T-helper 2 cell treated with Interferon-gamma antibody and Interleukin-4, amounts not matched to agents 5 μg/mL and 100 μg/mL, for 36 hours (primary cell): ENCODE results near the gene LCLAT1.

Experiments used
- DNase-seq: peaks from one replicate; pipeline ENCODE4 v3.0.0; 2021; ENCODE audit warnings: low spot score
- H3K27ac Mint-ChIP-seq: one replicate; pipeline ENCODE4 v1.8.0; 2021; ENCODE audit warnings: mild to moderate bottlenecking, mixed read lengths
- H3K27me3 Mint-ChIP-seq: one replicate; pipeline ENCODE4 v1.8.0; 2021; ENCODE audit warnings: low read depth, mixed read lengths
- H3K36me3 Mint-ChIP-seq: one replicate; pipeline ENCODE4 v1.8.0; 2021; ENCODE audit warnings: low read depth, mixed read lengths
- H3K4me1 Mint-ChIP-seq: one replicate; pipeline ENCODE4 v1.8.0; 2021; ENCODE audit warnings: low read depth, mixed read lengths
- H3K4me3 Mint-ChIP-seq: one replicate; pipeline ENCODE4 v1.8.0; 2022; ENCODE audit warnings: mild to moderate bottlenecking, moderate library complexity, mixed read lengths
- H3K9me3 Mint-ChIP-seq: one replicate; pipeline ENCODE4 v1.8.0; 2021; ENCODE audit warnings: mixed read lengths

LCLAT1 gene

DNA sequence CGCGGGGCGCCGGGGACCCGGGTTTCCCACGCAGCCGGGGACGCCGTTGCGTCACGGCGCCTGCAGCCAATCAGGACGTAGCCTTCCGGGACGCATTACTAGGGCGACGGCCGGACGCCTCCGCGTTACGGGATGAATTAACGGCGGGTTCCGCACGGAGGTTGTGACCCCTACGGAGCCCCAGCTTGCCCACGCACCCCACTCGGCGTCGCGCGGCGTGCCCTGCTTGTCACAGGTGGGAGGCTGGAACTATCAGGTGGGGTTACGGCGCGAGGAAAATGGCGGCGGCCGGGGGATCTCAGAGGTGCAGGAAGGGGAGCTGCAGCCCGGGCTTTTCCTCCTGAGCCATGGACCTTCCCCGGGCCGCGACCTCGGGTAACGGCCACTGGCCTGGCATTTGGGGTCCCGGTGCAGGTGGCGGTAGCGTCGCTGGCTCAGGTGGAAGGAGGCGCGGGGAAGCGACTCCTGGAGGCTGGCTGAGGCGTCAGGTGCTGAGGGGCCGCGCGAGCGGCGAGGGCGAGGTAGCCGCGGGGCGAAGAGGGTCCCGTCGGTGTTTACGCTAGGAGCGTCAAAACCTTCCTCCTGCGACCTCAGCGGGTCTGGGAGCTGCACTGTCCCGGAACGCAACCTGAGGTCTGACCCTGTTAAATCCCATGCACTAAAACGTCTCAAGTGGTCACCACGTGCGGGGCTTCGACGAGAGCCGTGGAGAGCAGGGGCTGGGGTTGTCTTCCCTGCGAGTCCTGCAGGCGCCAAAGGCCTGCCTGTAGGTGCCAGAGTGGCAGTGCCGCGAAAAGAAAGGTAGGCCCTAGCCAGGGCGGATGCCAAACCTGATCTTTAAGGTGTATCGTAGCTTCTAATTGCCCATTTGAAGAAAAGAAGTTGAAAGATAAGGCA lies at the start of gene LCLAT1:
TSS of gene LCLAT1 (plus strand) at position 98 of the 897 bp plus-strand sequence. CDS start 78,345 bp downstream, outside the sequence.
- H3K4me1 Mint-ChIP-seq, result peaks cover 18% of the 10 kb centered on the region
- peak within 1 kb of the TSS; percentile 96 for H3K27ac Mint-ChIP-seq
- DNase-seq, result peak; percentile 88
- peak within 1 kb of the TSS; percentile 95 for H3K4me3 Mint-ChIP-seq
- H3K27me3 Mint-ChIP-seq, result no peaks in the 10 kb centered on the region
- H3K36me3 Mint-ChIP-seq, result peaks cover 5% of the 10 kb centered on the region
- no peaks in the 10 kb centered on the region for H3K9me3 Mint-ChIP-seq

- no peak overlapping the region for H3K4me3 Mint-ChIP-seq
- H3K27ac Mint-ChIP-seq, result no peak overlapping the region
- no peaks in the 10 kb centered on the region for H3K4me1 Mint-ChIP-seq
- H3K27me3 Mint-ChIP-seq, result peaks cover 3% of the 10 kb centered on the region
- no peak for DNase-seq
- H3K36me3 Mint-ChIP-seq, result no peaks in the 10 kb centered on the region
- H3K9me3 Mint-ChIP-seq, result no peaks in the 10 kb centered on the region
Measured at GRCh38 chr2:30398084-30398873, 48.8 kb upstream of the LCLAT1 start.

- Mint-ChIP-seq H3K27ac (no peak overlapping the region), H3K4me3 (no peak overlapping the region), H3K4me1 (peaks cover 2% of the 10 kb centered on the region), H3K9me3 (no peaks in the 10 kb centered on the region), H3K27me3 (no peaks in the 10 kb centered on the region), H3K36me3 (no peaks in the 10 kb centered on the region)
- DNase-seq, result no peak
Measured at GRCh38 chr2:30400151-30400954, 46.7 kb upstream of the LCLAT1 start.

DNA sequence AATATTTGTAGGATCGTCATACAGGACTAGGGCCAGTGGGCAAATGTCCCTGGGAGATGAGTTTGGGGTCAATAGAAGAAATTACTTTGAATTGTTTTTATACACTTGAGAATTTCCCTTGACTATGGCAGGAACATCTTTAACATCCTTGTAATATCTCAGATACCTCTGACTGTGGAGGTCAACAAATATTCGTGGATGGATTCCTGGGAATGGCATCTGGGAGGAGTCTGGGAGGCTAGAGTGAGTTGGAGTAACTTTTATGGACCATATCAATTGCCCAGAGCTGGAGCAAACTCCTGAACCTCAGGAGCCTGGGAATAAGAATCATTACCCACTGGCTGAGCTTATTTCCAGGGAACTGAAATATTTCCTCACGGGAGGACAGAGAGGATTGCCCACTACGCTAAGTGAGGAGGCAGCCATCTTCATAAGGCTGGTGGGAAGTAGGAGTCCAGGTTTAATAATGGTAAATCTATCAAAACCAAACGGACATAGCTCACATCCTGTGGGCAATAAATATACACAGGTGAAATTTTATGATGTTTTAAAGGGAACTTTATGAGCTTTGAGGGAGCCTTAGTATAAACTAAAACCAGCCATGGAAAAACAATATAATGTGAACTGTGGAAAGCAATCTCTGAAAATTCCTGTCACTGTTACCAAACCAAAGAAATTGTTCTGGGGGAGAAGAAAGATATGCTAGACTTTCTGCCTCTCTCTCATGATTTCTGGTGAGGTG lies 44.4 kb upstream of the LCLAT1 start:
- DNase-seq, result no peak

DNA sequence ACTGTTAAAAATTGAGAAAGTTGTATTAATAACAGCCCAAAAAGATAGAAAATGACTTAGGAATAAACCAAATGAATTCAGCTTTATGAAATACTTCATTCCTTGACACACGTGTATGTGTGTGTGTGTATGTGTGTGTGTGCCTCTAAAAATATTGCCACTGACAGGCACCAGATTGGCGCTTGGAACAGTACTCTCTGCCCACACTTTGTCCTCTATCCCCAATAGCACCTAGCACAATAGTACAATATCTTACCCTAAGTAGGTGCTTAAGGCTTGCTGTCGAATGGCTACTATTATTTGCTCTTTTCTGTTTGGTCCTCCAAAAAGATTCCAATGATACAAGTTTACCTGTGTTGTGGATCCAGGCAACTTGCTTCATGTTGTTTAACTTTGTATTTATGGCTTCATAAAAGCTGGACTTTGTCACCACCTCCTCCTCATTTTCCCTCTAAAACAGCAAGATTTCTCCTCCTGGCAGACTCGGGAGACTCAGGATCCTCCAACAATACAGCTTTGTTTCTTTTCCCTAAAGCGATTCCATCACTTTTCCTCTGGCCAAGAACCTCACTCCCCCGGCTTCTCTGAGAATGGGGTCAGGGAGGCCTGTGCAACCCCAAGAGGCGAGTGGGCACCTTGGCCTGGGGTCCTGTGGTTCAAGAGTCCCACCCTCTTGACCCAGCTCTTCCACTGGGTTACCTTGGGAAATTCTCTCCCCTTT lies 43.3 kb upstream of the LCLAT1 start:
- Mint-ChIP-seq H3K36me3 (no peaks in the 10 kb centered on the region), H3K4me1 (peaks cover 5% of the 10 kb centered on the region), H3K27me3 (no peaks in the 10 kb centered on the region), H3K4me3 (no peak overlapping the region), H3K9me3 (no peaks in the 10 kb centered on the region), H3K27ac (no peak overlapping the region)
- no peak for DNase-seq

More for the DNA sequence above, 44.4 kb upstream of the LCLAT1 start:
- Mint-ChIP-seq H3K9me3 (no peaks in the 10 kb centered on the region), H3K4me3 (no peak overlapping the region), H3K36me3 (no peaks in the 10 kb centered on the region), H3K27me3 (no peaks in the 10 kb centered on the region), H3K4me1 (peaks cover 3% of the 10 kb centered on the region), H3K27ac (no peak overlapping the region)

- H3K36me3 Mint-ChIP-seq, result no peaks in the 10 kb centered on the region
- H3K4me3 Mint-ChIP-seq, result no peak overlapping the region
- H3K9me3 Mint-ChIP-seq, result no peaks in the 10 kb centered on the region
- H3K4me1 Mint-ChIP-seq, result peaks cover 6% of the 10 kb centered on the region
- DNase-seq, result no peak
- no peak overlapping the region for H3K27ac Mint-ChIP-seq
- H3K27me3 Mint-ChIP-seq, result no peaks in the 10 kb centered on the region
Measured at GRCh38 chr2:30404319-30405259, 42.5 kb upstream of the LCLAT1 start.

DNA sequence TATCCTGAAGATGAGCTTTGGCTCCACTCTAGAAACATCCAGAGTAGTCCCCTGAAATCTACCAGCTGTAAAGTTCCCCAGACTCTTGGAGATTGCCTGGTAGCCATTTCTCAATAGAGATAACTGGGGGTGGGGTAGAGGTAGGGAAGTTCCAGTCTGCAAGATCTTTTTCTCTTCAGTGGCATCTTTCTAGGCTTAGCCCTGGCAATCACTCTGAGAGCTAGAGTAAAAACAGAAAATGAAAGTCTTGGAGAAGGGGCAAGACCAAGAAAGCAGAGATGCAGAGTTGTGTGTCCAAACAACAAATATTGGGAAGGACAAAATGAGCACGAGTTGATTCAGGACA lies 41.8 kb upstream of the LCLAT1 start:
- no peaks in the 10 kb centered on the region for H3K27me3 Mint-ChIP-seq
- no peak overlapping the region for H3K27ac Mint-ChIP-seq
- DNase-seq, result no peak
- no peaks in the 10 kb centered on the region for H3K9me3 Mint-ChIP-seq
- H3K36me3 Mint-ChIP-seq, result no peaks in the 10 kb centered on the region
- peaks cover 7% of the 10 kb centered on the region for H3K4me1 Mint-ChIP-seq
- H3K4me3 Mint-ChIP-seq, result no peak overlapping the region

DNA sequence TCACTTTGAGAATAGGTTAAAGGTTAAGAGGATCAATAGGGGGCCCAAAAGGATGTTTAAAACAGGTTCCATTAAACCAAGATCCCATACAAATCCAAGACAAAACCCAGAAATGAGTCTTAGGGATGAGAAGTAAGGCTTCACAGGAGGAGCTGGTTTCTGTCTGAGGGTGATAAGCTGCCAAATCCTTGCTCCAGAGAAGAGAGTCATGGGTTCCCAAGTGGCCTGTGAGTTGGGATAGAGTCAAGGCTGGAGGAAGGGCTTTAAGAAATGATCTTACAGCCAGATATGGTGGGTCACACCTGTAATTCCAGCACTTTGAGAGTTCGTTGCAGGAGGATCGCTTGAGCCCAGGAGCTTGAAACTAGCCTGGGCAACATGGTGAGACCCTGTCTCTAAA lies 40.2 kb upstream of the LCLAT1 start:
- DNase-seq, result no peak
- Mint-ChIP-seq H3K4me1 (peaks cover 11% of the 10 kb centered on the region), H3K36me3 (no peaks in the 10 kb centered on the region)

DNA sequence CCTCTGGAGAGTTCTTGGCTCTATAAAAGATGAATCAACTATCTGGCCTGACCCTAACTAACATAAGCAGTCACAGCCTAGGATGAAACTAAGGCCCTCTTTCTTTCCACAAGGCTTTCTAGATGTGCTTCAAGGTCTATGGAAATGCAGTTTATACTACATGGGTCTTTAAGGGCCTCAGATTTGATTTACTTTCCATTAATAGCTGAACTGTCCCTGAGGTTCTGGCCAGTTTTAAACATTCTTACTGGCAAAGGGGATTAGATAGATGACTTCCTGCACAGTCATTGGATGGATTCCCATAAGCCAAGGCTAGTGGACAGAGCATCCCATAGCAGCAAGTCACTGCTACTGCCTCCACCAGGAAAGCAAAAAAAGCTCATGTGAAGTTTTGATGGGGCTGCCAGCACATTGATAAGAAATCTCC lies 38.1 kb upstream of the LCLAT1 start:
- H3K36me3 Mint-ChIP-seq, result no peaks in the 10 kb centered on the region
- no peaks in the 10 kb centered on the region for H3K27me3 Mint-ChIP-seq
- no peak overlapping the region for H3K27ac Mint-ChIP-seq
- peaks cover 11% of the 10 kb centered on the region for H3K4me1 Mint-ChIP-seq
- no peaks in the 10 kb centered on the region for H3K9me3 Mint-ChIP-seq
- DNase-seq, result no peak
- no peak overlapping the region for H3K4me3 Mint-ChIP-seq

More for the DNA sequence above, 40.2 kb upstream of the LCLAT1 start:
- Mint-ChIP-seq H3K4me3 (no peak overlapping the region), H3K27me3 (no peaks in the 10 kb centered on the region), H3K27ac (no peak overlapping the region), H3K9me3 (no peaks in the 10 kb centered on the region)

- no peak overlapping the region for H3K4me3 Mint-ChIP-seq
- H3K9me3 Mint-ChIP-seq, result no peaks in the 10 kb centered on the region
- no peaks in the 10 kb centered on the region for H3K27me3 Mint-ChIP-seq
- no peak overlapping the region for H3K27ac Mint-ChIP-seq
- peak; percentile 28 for DNase-seq
- H3K4me1 Mint-ChIP-seq, result peaks cover 10% of the 10 kb centered on the region
- H3K36me3 Mint-ChIP-seq, result no peaks in the 10 kb centered on the region
Measured at GRCh38 chr2:30410217-30410616, 36.8 kb upstream of the LCLAT1 start.

- Mint-ChIP-seq H3K27ac (no peak overlapping the region), H3K27me3 (no peaks in the 10 kb centered on the region), H3K9me3 (no peaks in the 10 kb centered on the region), H3K4me1 (peaks cover 8% of the 10 kb centered on the region), H3K4me3 (no peak overlapping the region), H3K36me3 (no peaks in the 10 kb centered on the region)
- DNase-seq, result no peak
Measured at GRCh38 chr2:30412047-30412683, 34.9 kb upstream of the LCLAT1 start.
